Skeletal muscle tissue (tissue), 4 donors: ENCODE data around the gene RSPO3. TPM values are rescaled to one million over a fixed set of nuclear protein-coding genes. Genes with fewer than 3 reads are reported as not detected.
A peak's percentile ranks its signal among the peaks of the same experiment; 100 is the strongest.

Source experiments
- H3K27ac ChIP-seq: one replicate; pipeline ENCODE4 v1.7.0; 2013; ENCODE audit warnings: mild to moderate bottlenecking, low read depth, low read length, inconsistent platforms
- H3K27me3 ChIP-seq, 3 donors: one replicate each; pipeline ENCODE4 v1.7.0; 2013; ENCODE audit warnings: low read length in 3 of 3; ENCODE audit not compliant: control insufficient read depth in 3 of 3, insufficient read depth in 3 of 3
- H3K36me3 ChIP-seq, 3 donors: one replicate each; pipeline ENCODE4 v1.7.0; 2013; ENCODE audit warnings: low read length in 3 of 3; ENCODE audit not compliant: control insufficient read depth in 3 of 3, insufficient read depth in 3 of 3
- H3K4me1 ChIP-seq, 3 donors: one replicate each; pipeline ENCODE4 v1.7.0; 2013; ENCODE audit warnings: low read length in 3 of 3, mild to moderate bottlenecking in 3 of 3; ENCODE audit not compliant: control insufficient read depth in 3 of 3, insufficient read depth in 3 of 3
- H3K4me3 ChIP-seq, 3 donors: one replicate each; pipeline ENCODE4 v1.7.0; 2013; ENCODE audit warnings: low read length in 3 of 3
- H3K9ac ChIP-seq, 3 donors: one replicate each; pipeline ENCODE4 v1.7.0; 2013; ENCODE audit warnings: low read length in 3 of 3, mild to moderate bottlenecking in 3 of 3, moderate library complexity in 2 of 3, low read depth in 1 of 3
- H3K9me3 ChIP-seq, 3 donors: one replicate each; pipeline ENCODE4 v1.7.0; 2013; ENCODE audit warnings: low read length in 3 of 3; ENCODE audit not compliant: control insufficient read depth in 3 of 3
- total RNA-seq: library from RNA; depleted of rRNA; stranded (reverse); fragments of >200 nt; gene quantifications from one replicate; pipeline ENCODE4 v1.2.3, GENCODE V29; 2014
- donor health status: Osteomylitis.

Gene RSPO3
- total RNA-seq, 1 donor from 2014 or later, result 6.3 TPM

- peaks cover 15 to 27% (median 19%) of the 10 kb centered on the region in 3 donors for H3K4me1 ChIP-seq
- H3K27ac ChIP-seq, result no peak overlapping the region
- H3K9me3 ChIP-seq, result no peaks in the 10 kb centered on the region
- H3K27me3 ChIP-seq, result peaks cover 8 to 22% (median 20%) of the 10 kb centered on the region in 3 donors
- peak overlapping the region; percentile 55 to 82 (median 61) for H3K9ac ChIP-seq
- peak overlapping the region; percentile 75 to 83 (median 81) for H3K4me3 ChIP-seq
- no peaks in the 10 kb centered on the region for H3K36me3 ChIP-seq
These were observed 2.5 kb downstream of the RSPO3 start for GRCh38 chr6:127120787-127121636.

DNA sequence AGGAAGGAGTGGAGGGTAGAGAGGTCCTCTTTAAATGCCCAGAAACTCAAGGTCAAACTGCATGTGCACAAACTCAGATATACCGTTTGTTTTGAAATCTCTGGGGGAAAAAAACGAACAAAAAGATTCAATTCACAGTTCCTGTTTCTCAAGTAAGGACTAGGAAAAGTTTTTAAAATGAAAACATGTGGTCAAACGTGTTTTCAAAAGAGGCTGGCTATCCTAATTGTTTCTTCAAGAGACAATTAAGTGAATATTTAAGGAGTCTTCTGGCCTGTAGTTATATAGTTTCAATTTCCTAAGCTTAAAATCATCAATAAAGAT lies 3.1 kb downstream of the RSPO3 start:
- no peak overlapping the region for H3K27ac ChIP-seq
- peaks cover 8 to 22% (median 20%) of the 10 kb centered on the region in 3 donors for H3K27me3 ChIP-seq

DNA sequence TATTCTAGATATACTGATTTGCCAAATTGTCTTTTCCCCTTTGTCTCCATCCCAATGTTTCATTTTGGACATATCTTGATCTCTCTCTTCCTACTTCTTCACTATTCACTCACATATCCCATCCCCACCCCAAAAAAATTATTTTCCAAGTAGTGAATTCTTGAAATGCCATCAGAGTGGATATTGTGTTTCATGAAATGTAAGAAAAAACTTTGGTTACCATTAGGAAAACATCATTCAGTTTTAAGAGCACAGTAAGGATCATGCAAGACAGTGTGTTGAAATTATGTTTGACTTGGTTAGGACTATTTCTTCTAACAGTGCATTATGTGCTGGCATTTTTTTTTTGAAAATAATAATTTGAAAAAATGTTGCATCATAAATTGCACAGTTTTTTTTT lies 5.7 kb downstream of the RSPO3 start:
- Histone ChIP-seq H3K4me3 (no peak overlapping the region), H3K9ac (no peak overlapping the region), H3K9me3 (no peaks in the 10 kb centered on the region), H3K27me3 (peaks cover 8 to 21% (median 20%) of the 10 kb centered on the region in 3 donors), H3K27ac (no peak overlapping the region), H3K36me3 (no peaks in the 10 kb centered on the region), H3K4me1 (peaks cover 15 to 23% (median 20%) of the 10 kb centered on the region in 3 donors)

More for the DNA sequence above, 3.1 kb downstream of the RSPO3 start:
- no peaks in the 10 kb centered on the region for H3K9me3 ChIP-seq
- H3K4me1 ChIP-seq, result peaks cover 15 to 27% (median 19%) of the 10 kb centered on the region in 3 donors
- H3K36me3 ChIP-seq, result no peaks in the 10 kb centered on the region
- H3K9ac ChIP-seq, result no peak overlapping the region
- peak overlapping the region in 2 of 3 donors; percentile 81 to 83 for H3K4me3 ChIP-seq

DNA sequence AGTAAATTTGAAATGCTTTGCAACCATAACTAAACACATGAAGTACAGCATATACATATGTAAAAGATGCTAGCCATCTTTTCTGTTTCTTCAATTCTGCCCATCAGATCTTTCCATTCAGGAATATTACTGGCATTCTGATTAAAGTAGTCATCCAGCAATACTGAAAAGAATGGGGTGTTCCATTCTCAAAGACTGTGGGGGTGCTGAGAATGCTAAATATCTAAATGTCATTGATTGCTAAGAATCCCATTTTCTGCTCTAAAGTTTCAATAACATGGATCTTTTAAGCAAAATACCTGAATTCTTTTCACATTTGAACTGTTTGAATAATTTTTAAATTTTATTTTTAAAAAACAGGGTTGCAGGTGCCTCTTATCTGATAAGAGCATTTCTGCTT lies 6.2 kb downstream of the RSPO3 start:
- Histone ChIP-seq H3K27ac (no peak overlapping the region), H3K4me3 (no peak overlapping the region), H3K4me1 (peaks cover 15 to 18% (median 18%) of the 10 kb centered on the region in 3 donors), H3K36me3 (no peaks in the 10 kb centered on the region), H3K9ac (no peak overlapping the region), H3K27me3 (peaks cover 5 to 17% (median 16%) of the 10 kb centered on the region in 3 donors), H3K9me3 (no peaks in the 10 kb centered on the region)

GRCh38 chr6:127128066-127128465 lies 9.6 kb downstream of the RSPO3 start:
- H3K9me3 ChIP-seq, result no peaks in the 10 kb centered on the region
- H3K27me3 ChIP-seq, result no peaks in the 10 kb centered on the region
- H3K4me1 ChIP-seq, result peaks cover 0 to 7% (median 3%) of the 10 kb centered on the region in 3 donors

DNA sequence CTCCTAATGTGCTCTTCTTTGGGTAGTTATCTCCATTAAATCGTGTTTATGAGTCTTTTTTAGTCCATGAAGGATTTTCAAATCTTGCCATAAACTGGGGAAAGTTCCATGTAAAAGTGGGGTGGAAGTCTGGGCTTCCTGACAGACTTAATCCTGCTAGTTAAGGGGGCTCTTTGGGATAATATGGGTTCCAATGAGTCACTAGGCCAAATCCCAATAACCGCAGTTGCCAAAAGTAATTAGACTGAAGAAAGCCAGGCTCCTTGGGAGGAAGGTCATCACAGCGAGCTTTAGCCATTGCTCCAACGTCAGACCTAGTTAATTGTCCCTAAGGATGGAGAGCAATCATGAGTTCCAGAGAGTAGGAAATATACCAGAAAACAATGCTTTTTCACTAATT lies 10.8 kb downstream of the RSPO3 start:
- Histone ChIP-seq H3K36me3 (no peaks in the 10 kb centered on the region), H3K27me3 (no peaks in the 10 kb centered on the region), H3K4me3 (no peak overlapping the region), H3K9ac (no peak overlapping the region), H3K9me3 (no peaks in the 10 kb centered on the region), H3K4me1 (peaks cover 0 to 7% (median 3%) of the 10 kb centered on the region in 3 donors), H3K27ac (no peak overlapping the region)

More at GRCh38 chr6:127128066-127128465, 9.6 kb downstream of the RSPO3 start:
- Histone ChIP-seq H3K27ac (no peak overlapping the region), H3K36me3 (no peaks in the 10 kb centered on the region), H3K9ac (no peak overlapping the region), H3K4me3 (no peak overlapping the region)

DNA sequence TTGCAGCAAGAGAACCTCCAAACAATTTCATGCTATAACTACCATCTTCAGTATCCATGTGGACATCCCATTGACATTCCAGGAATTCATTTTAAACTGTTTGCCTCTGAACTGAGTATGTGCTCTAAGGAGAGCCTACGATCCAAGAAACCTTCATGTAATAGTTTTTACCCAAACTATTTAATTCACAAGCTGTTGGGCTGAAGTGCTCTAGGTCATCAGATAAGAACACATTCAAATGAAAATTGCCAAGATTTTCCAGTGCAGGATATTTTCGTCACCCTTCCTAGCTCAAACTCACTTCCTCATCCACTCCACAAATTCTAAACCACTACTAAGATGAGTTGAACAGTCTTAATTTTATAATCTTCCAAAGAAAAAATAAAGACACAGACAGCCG lies 12.8 kb downstream of the RSPO3 start:
- Histone ChIP-seq H3K4me1 (peaks cover 0 to 7% (median 3%) of the 10 kb centered on the region in 3 donors), H3K9ac (no peak overlapping the region), H3K9me3 (no peaks in the 10 kb centered on the region), H3K36me3 (no peaks in the 10 kb centered on the region), H3K27ac (no peak overlapping the region), H3K4me3 (no peak overlapping the region), H3K27me3 (no peaks in the 10 kb centered on the region)

GRCh38 chr6:127131772-127132376 lies 13.4 kb downstream of the RSPO3 start:
- H3K36me3 ChIP-seq, result no peaks in the 10 kb centered on the region
- H3K9me3 ChIP-seq, result no peaks in the 10 kb centered on the region
- no peaks in the 10 kb centered on the region for H3K27me3 ChIP-seq
- H3K4me1 ChIP-seq, result peaks cover 0 to 7% (median under 1%) of the 10 kb centered on the region in 3 donors
- H3K9ac ChIP-seq, result no peak overlapping the region
- no peak overlapping the region for H3K27ac ChIP-seq
- H3K4me3 ChIP-seq, result no peak overlapping the region

DNA sequence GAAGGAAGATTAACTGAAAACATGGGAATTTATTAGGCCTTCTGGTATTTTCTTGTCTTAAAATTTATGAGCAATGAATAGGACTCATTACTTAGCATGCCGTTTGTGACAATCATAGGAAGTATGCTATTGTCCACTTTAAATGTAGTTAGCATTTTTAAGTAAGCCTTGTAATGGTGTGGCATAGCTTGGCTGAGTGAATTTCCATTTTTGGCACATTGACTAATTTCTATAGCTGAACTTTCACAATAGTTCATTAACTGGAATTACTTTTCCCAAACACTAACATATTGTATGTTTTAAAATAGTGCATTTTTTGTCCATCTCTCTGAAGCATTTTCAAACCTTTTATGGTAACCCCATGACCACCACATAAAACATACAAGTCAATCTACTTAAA lies 15.7 kb downstream of the RSPO3 start:
- no peaks in the 10 kb centered on the region for H3K9me3 ChIP-seq
- peaks cover 0 to 7% (median 0%) of the 10 kb centered on the region in 3 donors for H3K4me1 ChIP-seq
- H3K4me3 ChIP-seq, result no peak overlapping the region
- H3K9ac ChIP-seq, result no peak overlapping the region
- no peaks in the 10 kb centered on the region for H3K27me3 ChIP-seq
- H3K27ac ChIP-seq, result no peak overlapping the region
- H3K36me3 ChIP-seq, result no peaks in the 10 kb centered on the region

DNA sequence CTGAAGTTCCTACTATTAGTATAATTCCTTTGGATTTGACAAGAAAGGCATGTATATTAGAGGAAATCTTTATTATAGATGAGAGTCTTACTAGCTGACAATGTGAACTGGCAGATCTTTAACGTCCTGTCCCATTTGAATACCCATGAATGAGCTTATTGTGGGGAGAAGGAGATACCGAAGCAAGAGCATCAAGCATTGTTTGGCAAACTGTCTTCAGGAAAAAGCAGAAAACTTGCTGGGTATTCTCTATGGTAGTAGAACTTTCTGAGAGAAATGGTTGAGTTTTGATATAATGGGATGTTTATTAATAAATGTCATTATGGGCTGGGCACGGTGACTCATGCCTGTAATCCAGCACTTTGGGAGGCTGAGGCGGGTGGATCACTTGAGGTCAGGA lies 18.3 kb downstream of the RSPO3 start:
- Histone ChIP-seq H3K27me3 (no peaks in the 10 kb centered on the region), H3K4me3 (no peak overlapping the region), H3K4me1 (peaks cover 0 to 7% (median 0%) of the 10 kb centered on the region in 3 donors), H3K9me3 (no peaks in the 10 kb centered on the region), H3K27ac (no peak overlapping the region), H3K36me3 (no peaks in the 10 kb centered on the region), H3K9ac (no peak overlapping the region)
